HEK293 (cell line): ENCODE measurements around the gene CFAP73.
A peak's percentile ranks its signal among the peaks of the same experiment; 100 is the strongest.

Experiments used
- BCL11A ChIP-seq: fragments of 450-650 bp; formaldehyde crosslinking; IDR thresholded peaks from 2 replicates; pipeline ENCODE4 v1.5.1; 2016; ENCODE audit warnings: low read depth, missing biosample characterization, missing genetic modification characterization
- EGR2 ChIP-seq: fragments of 450-650 bp; formaldehyde crosslinking; IDR thresholded peaks from 2 replicates; pipeline ENCODE4 v1.5.1; 2016; ENCODE audit warnings: low read depth, missing biosample characterization, missing genetic modification characterization
- FEZF1 ChIP-seq: fragments of 450-650 bp; formaldehyde crosslinking; IDR thresholded peaks from 2 replicates; pipeline ENCODE4 v1.5.1; 2016; ENCODE audit warnings: missing biosample characterization, missing genetic modification characterization
- HOXA7 ChIP-seq: sonication (generic); formaldehyde crosslinking; IDR thresholded peaks from 2 replicates; pipeline ENCODE4 v1.8.1; 2022; ENCODE audit warnings: missing genetic modification reagents, borderline replicate concordance
- KLF16 ChIP-seq: fragments of 450-650 bp; formaldehyde crosslinking; IDR thresholded peaks from 2 replicates; pipeline ENCODE4 v1.5.1; 2017; ENCODE audit warnings: missing biosample characterization, missing genetic modification characterization
- KLF8 ChIP-seq: fragments of 450-650 bp; formaldehyde crosslinking; IDR thresholded peaks from 2 replicates; pipeline ENCODE4 v1.5.1; 2016; ENCODE audit warnings: missing biosample characterization, missing genetic modification characterization
- TCF7L2 ChIP-seq: IDR thresholded peaks from 2 replicates; pipeline ENCODE4 v1.6.1; 2011; ENCODE audit warnings: low read depth, mild to moderate bottlenecking, inconsistent platforms, low read length, moderate library complexity, borderline replicate concordance
- WT1 ChIP-seq: fragments of 450-650 bp; formaldehyde crosslinking; IDR thresholded peaks from 2 replicates; pipeline ENCODE4 v1.5.1; 2016; ENCODE audit warnings: missing biosample characterization, missing genetic modification characterization
- ZIC2 ChIP-seq: fragments of 450-650 bp; formaldehyde crosslinking; IDR thresholded peaks from 2 replicates; pipeline ENCODE4 v1.5.1; 2016; ENCODE audit warnings: missing biosample characterization, missing genetic modification characterization
- ZNF112 ChIP-seq: fragments of 450-650 bp; formaldehyde crosslinking; IDR thresholded peaks from 2 replicates; pipeline ENCODE4 v1.5.0; 2017; ENCODE audit warnings: missing biosample characterization, missing genetic modification characterization
- ZNF114 ChIP-seq: fragments of 450-650 bp; formaldehyde crosslinking; IDR thresholded peaks from 2 replicates; pipeline ENCODE4 v1.5.0; 2017; ENCODE audit warnings: missing biosample characterization, missing genetic modification characterization
- ZNF132 ChIP-seq: fragments of 450-650 bp; formaldehyde crosslinking; IDR thresholded peaks from 2 replicates; pipeline ENCODE4 v1.5.1; 2017; ENCODE audit warnings: missing biosample characterization, missing genetic modification characterization, borderline replicate concordance
- ZNF174 ChIP-seq: fragments of 450-650 bp; formaldehyde crosslinking; IDR thresholded peaks from 2 replicates; pipeline ENCODE4 v1.5.0; 2017; ENCODE audit warnings: missing biosample characterization, mild to moderate bottlenecking, missing genetic modification characterization
- ZNF221 ChIP-seq: fragments of 450-650 bp; formaldehyde crosslinking; IDR thresholded peaks from 2 replicates; pipeline ENCODE4 v1.5.1; 2017; ENCODE audit warnings: missing biosample characterization, missing genetic modification characterization, borderline replicate concordance
- ZNF274 ChIP-seq, 2 experiments: fragments of 200-500 bp in 1 of 2; fragments of 450-650 bp in 1 of 2; sonication (Bioruptor generic) in 1 of 2; formaldehyde crosslinking in 1 of 2; IDR thresholded peaks; 2 replicates each; pipeline versions ENCODE4 v1.5.1 to v1.6.1; 2014 to 2016; ENCODE audit warnings: borderline replicate concordance in 1 of 2, inconsistent platforms in 1 of 2, low read length in 1 of 2, missing biosample characterization in 1 of 2, missing genetic modification characterization in 1 of 2
- ZNF335 ChIP-seq: fragments of 450-650 bp; formaldehyde crosslinking; conservative IDR thresholded peaks from 2 replicates; pipeline ENCODE4 v1.5.1; 2016; ENCODE audit warnings: missing biosample characterization, missing genetic modification characterization
- ZNF350 ChIP-seq: fragments of 450-650 bp; formaldehyde crosslinking; IDR thresholded peaks from 2 replicates; pipeline ENCODE4 v1.5.0; 2017; ENCODE audit warnings: missing biosample characterization, mild to moderate bottlenecking, missing genetic modification characterization
- ZNF544 ChIP-seq: fragments of 450-650 bp; formaldehyde crosslinking; IDR thresholded peaks from 2 replicates; pipeline ENCODE4 v1.5.0; 2017; ENCODE audit warnings: missing biosample characterization, missing genetic modification characterization
- ZNF561 ChIP-seq: fragments of 450-650 bp; IDR thresholded peaks from 2 replicates; pipeline ENCODE4 v1.5.1; 2018; ENCODE audit warnings: missing biosample characterization, missing genetic modification characterization, borderline replicate concordance
- ZNF600 ChIP-seq: fragments of 450-650 bp; formaldehyde crosslinking; IDR thresholded peaks from 2 replicates; pipeline ENCODE4 v1.5.1; 2016; ENCODE audit warnings: missing biosample characterization, missing genetic modification characterization
- ZNF792 ChIP-seq: fragments of 450-650 bp; formaldehyde crosslinking; IDR thresholded peaks from 2 replicates; pipeline ENCODE4 v1.5.1; 2016; ENCODE audit warnings: missing biosample characterization, missing genetic modification characterization
- TF ChIP-seq, protein P1 (sequence below): fragments of 450-650 bp; formaldehyde crosslinking; IDR thresholded peaks from 2 replicates; pipeline ENCODE4 v1.5.1; 2016; ENCODE audit warnings: missing biosample characterization, missing genetic modification characterization
- TF ChIP-seq, protein P2 (sequence below): fragments of 450-650 bp; formaldehyde crosslinking; IDR thresholded peaks from 2 replicates; pipeline ENCODE4 v1.5.1; 2016; ENCODE audit warnings: missing biosample characterization, missing genetic modification characterization
- TF ChIP-seq, protein P3 (sequence below): fragments of 450-650 bp; formaldehyde crosslinking; IDR thresholded peaks from 2 replicates; pipeline ENCODE4 v1.5.1; 2016; ENCODE audit warnings: missing biosample characterization, missing genetic modification characterization
- TF ChIP-seq, protein P4 (sequence below): fragments of 450-650 bp; formaldehyde crosslinking; IDR thresholded peaks from 2 replicates; pipeline ENCODE4 v1.5.1; 2016; ENCODE audit warnings: missing biosample characterization, missing genetic modification characterization
- TF ChIP-seq, protein P5 (sequence below): fragments of 450-650 bp; formaldehyde crosslinking; IDR thresholded peaks from 2 replicates; pipeline ENCODE4 v1.5.1; 2016; ENCODE audit warnings: missing biosample characterization, missing genetic modification characterization
- TF ChIP-seq, protein P6 (sequence below): fragments of 450-650 bp; formaldehyde crosslinking; IDR thresholded peaks from 2 replicates; pipeline ENCODE4 v1.5.1; 2017; ENCODE audit warnings: missing biosample characterization, missing genetic modification characterization

The CFAP73 gene

DNA sequence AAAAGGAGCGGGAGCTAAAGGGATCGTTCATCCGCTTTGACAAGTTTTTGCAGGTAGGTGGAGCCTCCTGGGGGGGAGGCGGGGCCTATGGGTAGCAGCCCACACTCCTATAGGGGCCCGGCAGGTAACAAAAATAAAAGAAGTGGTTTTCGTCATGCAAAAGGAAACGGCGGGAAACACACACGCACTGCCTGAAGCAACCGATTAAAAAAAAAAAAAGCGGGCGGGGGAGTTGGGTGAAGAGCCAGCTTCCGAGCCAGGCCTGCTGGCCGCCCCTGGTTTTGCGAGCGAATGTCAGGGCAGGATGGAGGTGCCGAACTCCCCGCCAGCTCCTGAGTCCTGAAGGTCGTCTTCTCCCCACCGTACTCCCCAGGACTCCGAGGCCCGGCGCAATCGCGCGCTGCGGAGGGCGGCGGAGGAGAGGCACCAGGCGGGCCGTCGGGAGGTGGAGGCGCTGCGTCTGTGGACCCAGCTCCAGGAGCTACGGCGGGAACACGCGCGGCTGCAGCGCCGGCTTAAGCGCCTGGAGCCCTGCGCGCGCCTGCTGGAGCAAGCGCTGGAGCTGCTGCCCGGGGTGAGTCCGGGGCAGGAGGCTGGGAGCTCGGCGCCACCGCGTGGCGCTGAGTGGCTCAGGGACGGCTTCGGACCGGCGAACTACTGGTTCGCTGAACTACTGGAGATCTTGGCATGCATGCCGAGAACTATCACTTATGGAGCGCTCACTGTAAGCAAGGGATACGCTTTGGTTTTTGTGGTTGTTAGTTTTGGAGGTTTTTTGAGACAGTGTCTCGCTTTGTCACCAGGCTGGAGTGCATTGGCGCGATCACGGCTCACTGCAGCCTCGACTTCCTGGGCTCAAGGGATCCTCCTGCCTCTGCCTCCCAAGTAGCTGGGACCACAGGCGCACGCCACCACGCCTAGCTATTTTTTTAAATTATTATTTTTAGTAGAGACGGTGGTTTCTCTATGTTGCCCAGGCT, 3.6 kb downstream of the CFAP73 start (continued):
- TF ChIP-seq, protein P1, sequence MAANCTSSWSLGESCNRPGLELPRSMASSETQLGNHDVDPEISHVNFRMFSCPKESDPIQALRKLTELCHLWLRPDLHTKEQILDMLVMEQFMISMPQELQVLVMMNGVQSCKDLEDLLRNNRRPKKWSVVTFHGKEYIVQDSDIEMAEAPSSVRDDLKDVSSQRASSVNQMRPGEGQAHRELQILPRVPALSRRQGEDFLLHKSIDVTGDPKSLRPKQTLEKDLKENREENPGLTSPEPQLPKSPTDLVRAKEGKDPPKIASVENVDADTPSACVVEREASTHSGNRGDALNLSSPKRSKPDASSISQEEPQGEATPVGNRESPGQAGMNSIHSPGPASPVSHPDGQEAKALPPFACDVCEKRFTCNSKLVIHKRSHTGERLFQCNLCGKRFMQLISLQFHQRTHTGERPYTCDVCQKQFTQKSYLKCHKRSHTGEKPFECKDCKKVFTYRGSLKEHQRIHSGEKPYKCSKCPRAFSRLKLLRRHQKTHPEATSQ (tag by site-specific recombination) = 0 out of 2 replicates have a peak, but pooled peaks have one; percentile 9
- no peak for TF ChIP-seq KLF16 (tag by site-specific recombination)
- TF ChIP-seq HOXA7 = no peak
- peak; percentile 96 for TF ChIP-seq ZNF600
- TF ChIP-seq, protein P2, sequence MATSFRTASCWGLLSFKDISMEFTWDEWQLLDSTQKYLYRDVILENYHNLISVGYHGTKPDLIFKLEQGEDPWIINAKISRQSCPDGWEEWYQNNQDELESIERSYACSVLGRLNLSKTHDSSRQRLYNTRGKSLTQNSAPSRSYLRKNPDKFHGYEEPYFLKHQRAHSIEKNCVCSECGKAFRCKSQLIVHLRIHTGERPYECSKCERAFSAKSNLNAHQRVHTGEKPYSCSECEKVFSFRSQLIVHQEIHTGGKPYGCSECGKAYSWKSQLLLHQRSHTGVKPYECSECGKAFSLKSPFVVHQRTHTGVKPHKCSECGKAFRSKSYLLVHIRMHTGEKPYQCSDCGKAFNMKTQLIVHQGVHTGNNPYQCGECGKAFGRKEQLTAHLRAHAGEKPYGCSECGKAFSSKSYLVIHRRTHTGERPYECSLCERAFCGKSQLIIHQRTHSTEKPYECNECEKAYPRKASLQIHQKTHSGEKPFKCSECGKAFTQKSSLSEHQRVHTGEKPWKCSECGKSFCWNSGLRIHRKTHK (tag by site-specific recombination) = no peak
- peak; percentile 52; the same call in 1 of the 2 replicates for TF ChIP-seq EGR2 (tag by site-specific recombination)
- TF ChIP-seq, protein P3, sequence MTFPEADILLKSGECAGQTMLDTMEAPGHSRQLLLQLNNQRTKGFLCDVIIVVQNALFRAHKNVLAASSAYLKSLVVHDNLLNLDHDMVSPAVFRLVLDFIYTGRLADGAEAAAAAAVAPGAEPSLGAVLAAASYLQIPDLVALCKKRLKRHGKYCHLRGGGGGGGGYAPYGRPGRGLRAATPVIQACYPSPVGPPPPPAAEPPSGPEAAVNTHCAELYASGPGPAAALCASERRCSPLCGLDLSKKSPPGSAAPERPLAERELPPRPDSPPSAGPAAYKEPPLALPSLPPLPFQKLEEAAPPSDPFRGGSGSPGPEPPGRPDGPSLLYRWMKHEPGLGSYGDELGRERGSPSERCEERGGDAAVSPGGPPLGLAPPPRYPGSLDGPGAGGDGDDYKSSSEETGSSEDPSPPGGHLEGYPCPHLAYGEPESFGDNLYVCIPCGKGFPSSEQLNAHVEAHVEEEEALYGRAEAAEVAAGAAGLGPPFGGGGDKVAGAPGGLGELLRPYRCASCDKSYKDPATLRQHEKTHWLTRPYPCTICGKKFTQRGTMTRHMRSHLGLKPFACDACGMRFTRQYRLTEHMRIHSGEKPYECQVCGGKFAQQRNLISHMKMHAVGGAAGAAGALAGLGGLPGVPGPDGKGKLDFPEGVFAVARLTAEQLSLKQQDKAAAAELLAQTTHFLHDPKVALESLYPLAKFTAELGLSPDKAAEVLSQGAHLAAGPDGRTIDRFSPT (tag by site-specific recombination) = no peak
- peak; percentile 41; the same call in 1 of the 2 replicates for TF ChIP-seq ZNF561 (tag by site-specific recombination)
- no peak for TF ChIP-seq ZNF350
- no peak for TF ChIP-seq TCF7L2
- TF ChIP-seq ZNF335 (tag by site-specific recombination) = peak; percentile 98
- no peak for TF ChIP-seq ZNF274 (IDR thresholded peaks at IDR 0.05; ENCODE audit: low read length)
- TF ChIP-seq ZNF274 (tag by site-specific recombination; IDR thresholded peaks at IDR 0.05; ENCODE audit: borderline replicate concordance) = no peak
- peak; percentile 13; the same call in 1 of the 2 replicates for TF ChIP-seq WT1 (tag by site-specific recombination)
- TF ChIP-seq KLF8 (tag by site-specific recombination) = peak; percentile 35
- TF ChIP-seq ZNF544 (tag by site-specific recombination) = no peak
- 0 out of 2 replicates have a peak, but pooled peaks have one; percentile 35 for TF ChIP-seq ZNF792 (tag by site-specific recombination)
- TF ChIP-seq ZNF132 (tag by site-specific recombination) = no peak
- no peak for TF ChIP-seq ZNF114 (tag by site-specific recombination)
- peak; percentile 77 for TF ChIP-seq ZIC2
- TF ChIP-seq, protein P4, sequence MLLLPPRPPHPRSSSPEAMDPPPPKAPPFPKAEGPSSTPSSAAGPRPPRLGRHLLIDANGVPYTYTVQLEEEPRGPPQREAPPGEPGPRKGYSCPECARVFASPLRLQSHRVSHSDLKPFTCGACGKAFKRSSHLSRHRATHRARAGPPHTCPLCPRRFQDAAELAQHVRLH (tag by site-specific recombination) = no peak
- TF ChIP-seq ZNF112 (tag by site-specific recombination) = no peak
- TF ChIP-seq, protein P5, sequence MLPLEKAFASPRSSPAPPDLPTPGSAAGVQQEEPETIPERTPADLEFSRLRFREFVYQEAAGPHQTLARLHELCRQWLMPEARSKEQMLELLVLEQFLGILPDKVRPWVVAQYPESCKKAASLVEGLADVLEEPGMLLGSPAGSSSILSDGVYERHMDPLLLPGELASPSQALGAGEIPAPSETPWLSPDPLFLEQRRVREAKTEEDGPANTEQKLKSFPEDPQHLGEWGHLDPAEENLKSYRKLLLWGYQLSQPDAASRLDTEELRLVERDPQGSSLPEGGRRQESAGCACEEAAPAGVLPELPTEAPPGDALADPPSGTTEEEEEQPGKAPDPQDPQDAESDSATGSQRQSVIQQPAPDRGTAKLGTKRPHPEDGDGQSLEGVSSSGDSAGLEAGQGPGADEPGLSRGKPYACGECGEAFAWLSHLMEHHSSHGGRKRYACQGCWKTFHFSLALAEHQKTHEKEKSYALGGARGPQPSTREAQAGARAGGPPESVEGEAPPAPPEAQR (tag by site-specific recombination) = no peak
- no peak for TF ChIP-seq ZNF174 (tag by site-specific recombination)
- TF ChIP-seq FEZF1 (tag by site-specific recombination) = no peak
- no peak for TF ChIP-seq ZNF221 (tag by site-specific recombination)
- TF ChIP-seq, protein P6, sequence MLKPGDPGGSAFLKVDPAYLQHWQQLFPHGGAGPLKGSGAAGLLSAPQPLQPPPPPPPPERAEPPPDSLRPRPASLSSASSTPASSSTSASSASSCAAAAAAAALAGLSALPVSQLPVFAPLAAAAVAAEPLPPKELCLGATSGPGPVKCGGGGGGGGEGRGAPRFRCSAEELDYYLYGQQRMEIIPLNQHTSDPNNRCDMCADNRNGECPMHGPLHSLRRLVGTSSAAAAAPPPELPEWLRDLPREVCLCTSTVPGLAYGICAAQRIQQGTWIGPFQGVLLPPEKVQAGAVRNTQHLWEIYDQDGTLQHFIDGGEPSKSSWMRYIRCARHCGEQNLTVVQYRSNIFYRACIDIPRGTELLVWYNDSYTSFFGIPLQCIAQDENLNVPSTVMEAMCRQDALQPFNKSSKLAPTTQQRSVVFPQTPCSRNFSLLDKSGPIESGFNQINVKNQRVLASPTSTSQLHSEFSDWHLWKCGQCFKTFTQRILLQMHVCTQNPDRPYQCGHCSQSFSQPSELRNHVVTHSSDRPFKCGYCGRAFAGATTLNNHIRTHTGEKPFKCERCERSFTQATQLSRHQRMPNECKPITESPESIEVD = no peak
- no peak for TF ChIP-seq BCL11A
